HG02870 (cell line): ENCODE measurements around the gene PRPF19.

ENCODE experiments used
- ATAC-seq: cut with Tn5 transposase; IDR thresholded peaks from one replicate; pipeline ENCODE4 v1.9.1; 2021; ENCODE audit warnings: mild to moderate bottlenecking, moderate library complexity; ENCODE audit not compliant: unreplicated experiment

The PRPF19 gene

GRCh38 chr11:60862171-60862570 lies 44.2 kb downstream of the PRPF19 start:
- ATAC-seq = no peak

GRCh38 chr11:60860943-60861342 lies 45.4 kb downstream of the PRPF19 start:
- no peak for ATAC-seq

GRCh38 chr11:60859616-60860250 lies 46.7 kb downstream of the PRPF19 start:
- ATAC-seq = no peak

- no peak for ATAC-seq
These were observed 47.5 kb downstream of the PRPF19 start for GRCh38 chr11:60858731-60859464.

GRCh38 chr11:60858236-60858635 lies 48.1 kb downstream of the PRPF19 start:
- no peak for ATAC-seq

- ATAC-seq = no peak
These were observed 48.8 kb downstream of the PRPF19 start for GRCh38 chr11:60857378-60858232.

GRCh38 chr11:60855726-60856633 lies 50.4 kb downstream of the PRPF19 start, which contains the start of gene PTGDR2:
Gene PTGDR2, minus strand, starts transcription at chr11:60855950. Its CDS starts 2,228 bp downstream, at chr11:60853722.
- ATAC-seq = no peak

- ATAC-seq = no peak
These were observed 51.3 kb downstream of the PRPF19 start for GRCh38 chr11:60854847-60855725.

GRCh38 chr11:60854140-60854846 lies 52.1 kb downstream of the PRPF19 start:
- no peak for ATAC-seq

GRCh38 chr11:60852982-60853950 lies 53.1 kb downstream of the PRPF19 start:
- ATAC-seq = no peak

GRCh38 chr11:60852117-60852981 lies 54.0 kb downstream of the PRPF19 start:
- ATAC-seq = no peak

GRCh38 chr11:60851327-60852104 lies 54.9 kb downstream of the PRPF19 start:
- no peak for ATAC-seq

GRCh38 chr11:60849641-60850520 lies 56.5 kb downstream of the PRPF19 start:
- no peak for ATAC-seq

GRCh38 chr11:60848714-60849151 lies 57.7 kb downstream of the PRPF19 start:
- no peak for ATAC-seq

- no peak for ATAC-seq
These were observed 58.5 kb downstream of the PRPF19 start for GRCh38 chr11:60847896-60848295.
